Activated CD4-positive, CD25-positive, alpha-beta regulatory T cell treated with anti-CD3 and anti-CD28 coated beads, Interleukin-2, amount 50 U/mL, for 24 hours (primary cell): ENCODE results near the gene TRERF1.

Experiments used
- ATAC-seq, 2 donors: fragments of 150-1000 bp; cut with Tn5 transposase; one replicate each; pipeline ENCODE4 v1.10.0; 2021; ENCODE audit warnings: mild to moderate bottlenecking in 1 of 2, moderate library complexity in 1 of 2

The TRERF1 gene

GRCh38 chr6:42390228-42390934 lies 61.3 kb downstream of the TRERF1 start:
- peak; percentile 82 for ATAC-seq

GRCh38 chr6:42389736-42390135 lies 62.0 kb downstream of the TRERF1 start:
- ATAC-seq, result no peak

GRCh38 chr6:42388046-42388445 lies 63.7 kb downstream of the TRERF1 start:
- ATAC-seq, result no peak

DNA sequence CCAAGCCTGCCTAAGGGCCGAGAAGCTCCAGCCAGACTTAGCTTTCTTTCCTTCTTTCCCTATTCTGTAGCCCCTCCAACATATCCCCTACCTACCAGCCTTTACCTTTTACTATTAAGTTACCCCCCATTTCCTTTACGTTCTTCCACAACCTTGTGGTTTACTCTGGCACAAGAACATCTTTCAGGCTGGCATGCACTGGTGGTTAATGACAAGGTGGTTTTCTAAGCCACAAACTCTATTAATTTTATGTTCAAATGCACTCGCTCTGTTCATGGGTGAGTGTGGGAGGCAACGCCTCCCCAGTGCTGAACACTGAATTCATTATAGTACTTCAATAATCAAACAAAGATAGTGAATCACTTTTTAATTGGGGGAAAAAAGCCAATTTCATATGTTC lies 64.4 kb downstream of the TRERF1 start:
- ATAC-seq, result peak; percentile 33 to 41

DNA sequence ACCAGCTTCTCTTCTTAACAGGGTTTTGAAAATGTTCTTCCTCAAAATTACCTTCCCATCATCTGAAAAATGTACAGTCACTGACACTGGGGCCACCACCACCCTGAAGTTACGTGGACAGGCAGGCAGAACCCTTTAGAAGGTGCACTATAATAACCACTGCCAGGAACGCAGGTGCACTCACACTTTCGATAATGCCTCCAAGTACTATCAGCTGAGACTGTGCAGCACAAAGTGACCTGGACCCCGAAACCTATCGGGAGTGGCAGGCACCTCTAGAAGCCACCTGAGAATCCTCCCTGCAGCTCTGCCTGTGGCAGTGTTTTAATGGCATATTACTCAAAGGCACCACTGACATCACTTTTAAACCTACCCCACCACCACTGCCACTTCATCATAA lies 66.4 kb downstream of the TRERF1 start:
- no peak for ATAC-seq

DNA sequence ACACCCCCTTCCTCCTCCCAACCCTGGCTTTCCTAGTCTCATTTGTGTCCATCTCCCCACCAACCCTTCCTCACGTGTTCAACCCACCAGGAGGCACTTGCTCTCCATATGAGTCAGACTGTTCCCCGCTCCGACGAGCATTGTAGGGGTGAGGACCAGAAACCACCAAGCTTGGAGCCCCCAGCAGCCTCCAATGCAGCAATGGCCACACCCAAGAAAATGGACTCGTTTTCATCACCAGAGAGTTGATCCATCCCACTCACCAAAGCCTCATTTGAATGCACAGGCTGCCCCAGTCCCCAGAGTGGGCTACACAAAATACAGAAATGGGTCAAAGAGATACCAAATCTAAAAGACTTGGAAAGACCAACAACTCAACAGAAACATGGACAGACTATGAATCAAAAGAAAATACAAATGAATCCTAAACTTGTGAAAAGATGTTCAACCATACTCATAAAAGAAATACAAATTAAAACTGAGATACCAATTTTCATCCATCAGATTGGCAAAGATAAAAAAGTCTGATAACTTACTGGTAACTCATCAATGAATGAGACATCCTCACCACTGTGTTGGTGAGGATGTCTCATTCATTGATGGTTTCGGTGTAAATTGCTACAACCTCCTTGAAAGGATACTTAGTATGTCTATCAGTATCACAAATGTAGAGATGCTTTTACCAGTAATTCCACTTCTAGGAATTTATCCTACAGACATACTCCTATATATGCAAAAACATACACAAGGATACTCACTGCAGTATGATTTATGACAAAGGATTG lies 68.1 kb downstream of the TRERF1 start:
- ATAC-seq, result peak; percentile 74 to 84

GRCh38 chr6:42381850-42382249 lies 69.9 kb downstream of the TRERF1 start:
- no peak for ATAC-seq

DNA sequence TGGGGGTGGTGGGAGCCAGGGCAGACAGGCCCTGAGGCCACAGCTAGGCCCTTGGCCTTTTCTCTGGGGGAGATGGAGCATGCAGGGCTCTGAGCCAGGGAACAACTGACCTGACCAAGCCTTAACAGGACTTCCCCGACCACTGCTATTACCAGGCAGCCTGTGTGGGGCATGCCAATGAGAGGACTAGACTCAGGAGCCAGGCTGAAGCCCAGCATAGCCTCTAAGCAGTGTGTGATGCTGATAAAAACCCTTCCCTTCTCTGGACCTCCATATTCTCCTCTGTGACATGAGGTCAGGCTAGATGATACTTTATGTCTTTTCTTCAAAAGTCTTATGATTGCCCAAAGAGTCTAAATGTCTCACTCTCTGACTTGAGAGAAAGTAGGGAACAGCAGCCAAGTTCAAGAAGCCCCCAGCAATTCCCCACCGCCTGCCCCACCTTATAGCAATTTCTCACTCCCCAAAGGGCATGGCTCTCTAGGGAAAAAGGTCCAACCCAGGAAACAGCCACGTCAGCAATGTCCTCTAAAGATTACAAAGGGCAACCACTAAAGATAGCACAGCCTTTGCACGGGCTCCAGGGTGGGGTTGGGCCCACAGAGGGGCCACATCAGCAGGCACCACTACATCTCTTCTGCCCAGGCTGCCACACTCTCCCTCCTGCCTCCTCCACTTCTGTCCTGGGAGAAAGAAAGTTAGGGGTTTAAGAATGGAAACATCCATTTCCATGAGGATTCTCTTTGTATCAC lies 71.3 kb downstream of the TRERF1 start:
- no peak for ATAC-seq

DNA sequence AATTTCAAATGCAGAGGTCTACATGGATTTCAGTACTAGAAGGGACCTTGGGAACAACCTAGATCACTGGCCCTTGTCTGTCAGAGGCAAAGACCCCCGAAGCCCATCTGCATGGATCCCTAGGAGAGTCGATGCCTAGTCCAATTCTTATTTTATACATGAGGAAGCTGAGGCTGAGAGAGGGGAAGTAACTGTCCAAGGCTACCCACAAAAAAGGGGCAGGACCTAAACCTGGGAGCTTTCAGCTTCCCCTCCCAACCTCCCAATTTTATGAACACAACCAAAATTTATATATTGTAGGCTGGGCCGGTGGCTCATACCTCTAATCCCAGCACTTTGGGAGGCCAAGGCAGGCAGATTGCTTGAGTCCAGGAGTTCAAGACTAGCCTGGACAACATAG lies 73.2 kb downstream of the TRERF1 start:
- ATAC-seq, result no peak

- ATAC-seq, result peak; percentile 83 to 89
Measured at GRCh38 chr6:42378125-42378524, 73.6 kb downstream of the TRERF1 start.

DNA sequence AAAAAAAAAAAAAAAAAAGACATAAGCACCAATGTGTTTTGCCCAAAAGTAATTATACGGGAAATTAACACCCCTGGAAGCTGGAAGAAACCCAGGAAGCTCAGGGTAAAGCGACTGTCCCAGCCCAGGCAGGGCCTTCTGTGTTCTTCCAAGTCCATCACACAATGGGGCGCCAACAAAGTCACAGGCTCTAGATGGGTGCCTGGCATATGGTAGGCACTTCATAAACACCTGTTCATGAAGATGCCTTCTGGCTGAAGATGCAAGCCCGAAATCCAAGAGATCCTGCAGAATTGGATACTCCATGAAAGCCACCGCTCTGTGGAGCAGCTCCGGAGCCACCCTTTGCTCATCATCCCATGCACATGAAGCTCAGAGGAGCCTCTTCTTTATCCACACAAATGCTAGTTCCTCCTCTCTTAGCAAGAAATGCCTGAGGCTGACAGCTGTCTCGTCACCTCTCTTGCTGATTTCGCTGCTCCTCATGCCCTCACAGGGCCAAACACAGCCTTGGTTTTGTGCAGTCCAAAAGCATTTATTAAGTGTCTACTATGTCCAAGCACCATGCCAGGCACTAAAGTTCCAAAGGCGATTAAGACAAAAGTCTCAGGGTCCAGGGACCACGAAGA lies 76.6 kb downstream of the TRERF1 start:
- ATAC-seq, result no peak

- peak; percentile 75 for ATAC-seq
Measured at GRCh38 chr6:42374018-42374669, 77.6 kb downstream of the TRERF1 start.

DNA sequence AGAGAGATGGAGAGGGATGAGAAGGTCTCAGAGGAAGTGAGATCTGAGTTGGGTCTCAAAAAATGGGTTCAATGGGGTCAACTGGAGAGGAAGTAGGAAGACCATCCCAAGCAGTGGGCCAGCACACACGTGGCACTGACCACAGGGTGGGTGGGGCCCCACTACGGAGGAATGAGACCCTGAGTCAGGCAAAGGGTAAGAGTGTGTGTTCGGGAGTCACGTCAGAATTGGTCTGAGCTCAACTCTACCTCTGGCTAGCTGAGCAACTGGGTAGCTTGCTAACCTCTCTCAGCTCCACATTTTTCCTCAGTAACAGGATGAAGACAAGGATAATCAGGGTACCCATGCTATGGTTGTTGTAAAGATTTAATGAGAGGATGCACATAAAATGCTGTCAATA lies 79.0 kb downstream of the TRERF1 start:
- no peak for ATAC-seq

DNA sequence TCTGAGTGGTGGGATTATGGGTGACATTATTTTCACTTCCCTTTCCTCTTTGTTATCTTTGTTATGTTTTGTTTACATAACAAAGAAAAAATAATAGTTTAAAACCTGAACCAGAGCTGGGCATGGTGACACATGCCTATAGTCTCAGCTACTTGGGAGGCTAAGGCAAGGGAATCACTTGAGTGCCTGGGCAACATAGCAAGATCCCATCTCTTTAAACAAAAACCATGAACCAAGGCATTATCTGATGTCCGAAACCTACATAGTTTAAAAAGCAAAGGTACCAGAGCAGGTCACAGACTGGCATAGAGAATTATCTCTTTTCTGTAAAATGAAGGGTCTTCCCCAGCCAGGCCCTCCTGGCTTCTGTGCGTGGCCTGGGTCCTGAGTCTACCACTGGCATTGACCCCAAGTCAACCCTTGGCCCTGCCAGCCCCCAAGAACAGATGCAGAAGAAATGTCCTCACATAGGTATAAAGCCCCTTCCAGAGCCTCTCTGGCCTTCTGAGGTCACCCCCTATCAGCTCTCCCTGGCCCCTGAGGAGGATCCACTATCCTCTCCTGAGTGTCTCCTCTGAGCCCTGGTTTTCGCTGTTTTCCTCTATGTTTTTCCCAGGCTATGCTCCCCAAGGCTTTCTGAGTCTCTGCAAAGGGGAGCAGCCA lies 81.3 kb downstream of the TRERF1 start:
- ATAC-seq, result no peak

GRCh38 chr6:42369568-42369967 lies 82.2 kb downstream of the TRERF1 start:
- no peak for ATAC-seq

DNA sequence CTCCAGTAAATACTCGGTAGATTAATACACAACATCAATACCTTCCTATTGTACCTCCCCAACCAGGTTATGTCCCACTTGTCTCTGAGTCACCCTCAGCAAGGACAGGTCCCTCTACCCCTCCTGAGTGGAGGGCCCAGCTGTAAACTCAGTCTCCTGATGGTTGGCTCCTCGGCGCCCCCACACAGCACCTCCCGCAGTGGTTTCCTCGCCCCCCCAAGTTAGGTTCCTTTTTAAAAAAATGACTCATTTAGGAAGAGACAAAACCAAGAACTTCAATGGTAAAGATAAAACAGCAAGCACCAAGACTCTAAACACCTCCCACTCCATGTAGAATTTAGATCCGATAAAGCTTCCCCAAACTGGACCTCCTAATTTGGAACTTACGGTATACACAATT lies 83.5 kb downstream of the TRERF1 start:
- ATAC-seq, result peak; percentile 79 to 81

GRCh38 chr6:42367353-42368011 lies 84.2 kb downstream of the TRERF1 start:
- peak; percentile 49 to 52 for ATAC-seq

GRCh38 chr6:42366999-42367352 lies 84.8 kb downstream of the TRERF1 start:
- peak in 1 of 2 donors; percentile 24 for ATAC-seq

DNA sequence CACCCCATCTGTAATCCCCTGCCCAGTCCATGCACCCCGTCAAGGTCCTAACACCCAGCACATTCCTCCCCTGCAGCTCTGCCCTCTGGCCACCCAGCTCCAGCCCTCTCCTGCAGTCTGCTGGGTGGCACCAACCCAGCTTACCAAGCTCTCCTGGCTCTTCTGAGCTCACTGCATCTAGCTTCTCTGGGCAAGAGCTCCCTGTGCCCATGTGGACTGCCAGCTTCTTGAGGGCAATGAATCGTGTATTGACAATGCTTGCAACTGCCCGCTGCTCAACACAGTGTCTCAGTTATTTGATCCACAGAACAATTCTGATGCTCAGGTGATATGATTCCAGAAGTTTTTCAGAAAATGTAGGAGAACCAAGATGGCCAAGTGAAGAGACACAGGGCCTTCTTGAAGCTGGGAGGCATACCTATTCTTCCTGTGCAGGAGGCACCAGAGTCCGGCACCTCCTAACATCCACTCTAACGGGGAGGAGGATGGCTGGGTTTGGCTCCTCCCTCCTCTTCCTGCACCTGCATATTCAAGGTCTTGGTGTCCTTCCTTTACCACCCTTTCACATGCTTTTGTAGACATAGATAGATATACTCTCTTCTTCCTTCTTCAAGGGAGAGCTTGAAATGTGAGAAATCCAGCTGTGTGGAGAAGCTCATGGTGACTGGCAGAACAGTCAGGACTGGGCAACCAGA lies 85.6 kb downstream of the TRERF1 start:
- ATAC-seq, result no peak

DNA sequence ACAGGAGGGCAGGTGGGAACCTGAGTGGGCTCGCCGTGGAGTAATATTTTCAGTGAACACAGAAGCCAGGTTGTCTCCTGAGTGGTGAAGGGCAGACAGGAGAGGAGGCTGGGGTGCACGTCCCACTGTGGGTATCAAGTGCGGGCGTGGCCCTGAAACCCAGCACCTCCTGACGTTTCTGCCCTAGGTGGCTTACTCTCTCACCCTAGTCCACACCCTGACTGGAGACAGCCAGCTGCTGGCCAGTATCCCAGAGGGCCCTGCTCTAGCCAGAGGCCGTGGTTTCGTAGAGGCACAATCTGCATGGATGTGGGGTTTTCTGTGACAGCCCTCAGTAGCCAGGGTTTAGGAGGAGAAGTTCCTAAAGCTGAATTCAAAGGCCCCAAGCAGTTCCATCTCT lies 86.7 kb downstream of the TRERF1 start:
- no peak for ATAC-seq
